Measurements from ENCODE around the gene VMO1. TPM values are rescaled to one million over a fixed set of nuclear protein-coding genes. Genes with fewer than 3 reads are reported as not detected.
"Not testable (repeated sequence)": the region's sequence is repeated elsewhere in the genome, so short reads cannot be mapped to it uniquely, and the experiment has no call there.

VMO1 gene
- polyA plus RNA-seq (2013, experiment 1 of 4), result not detected
- 1.1 TPM for polyA plus RNA-seq (2013, experiment 2 of 4)
- 1.1 TPM for polyA plus RNA-seq (2013, experiment 3 of 4)
- polyA plus RNA-seq (2013, experiment 4 of 4), result 0.93 TPM

DNA sequence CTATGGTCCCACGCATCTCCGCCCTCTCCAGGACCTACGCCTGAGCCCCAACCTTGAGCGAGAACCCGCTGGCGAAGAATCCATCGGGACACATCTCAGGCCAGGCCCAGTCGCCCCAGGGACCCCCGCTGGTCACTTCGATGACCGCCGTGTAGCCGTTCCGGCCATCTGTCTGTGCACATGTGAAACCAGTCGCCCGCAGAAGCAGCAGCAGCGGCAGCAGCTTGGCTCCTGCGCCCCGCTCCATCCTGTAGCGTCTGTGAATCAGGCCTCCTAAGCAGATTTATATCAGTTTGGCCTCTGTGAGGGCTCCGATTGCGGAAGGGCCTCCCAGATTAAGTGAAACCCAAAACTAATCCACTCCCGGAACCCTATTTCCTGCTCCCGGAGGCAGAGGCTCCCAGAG is at the start of gene VMO1:
Gene VMO1, minus strand, starts transcription at position 259 of the 406 bp plus-strand sequence. Its CDS starts 12 bp downstream, at position 247.
- Histone ChIP-seq H3K9me3 (ENCODE audit: control insufficient read depth, low read length) (no peaks in the 10 kb centered on the region), H3K36me3 (ENCODE audit: control insufficient read depth, insufficient read depth, low read length) (no peaks in the 10 kb centered on the region), H3K27ac (ENCODE audit: insufficient read depth, low read depth, low read length, poor library complexity, severe bottlenecking) (no peak within 1 kb of the TSS), H3K4me3 (ENCODE audit: insufficient read depth, low read depth, low read length) (no peak within 1 kb of the TSS), H3K27me3 (ENCODE audit: control insufficient read depth, insufficient read depth, low read length, poor library complexity, severe bottlenecking) (peaks cover 81% of the 10 kb centered on the region), H3K4me1 (ENCODE audit: control insufficient read depth, insufficient read depth, low read length) (peaks cover 20% of the 10 kb centered on the region)
- WGBS, 2 experiments, result 73 to 74% methylated on average over 24 of the region's 24 CpGs

DNA sequence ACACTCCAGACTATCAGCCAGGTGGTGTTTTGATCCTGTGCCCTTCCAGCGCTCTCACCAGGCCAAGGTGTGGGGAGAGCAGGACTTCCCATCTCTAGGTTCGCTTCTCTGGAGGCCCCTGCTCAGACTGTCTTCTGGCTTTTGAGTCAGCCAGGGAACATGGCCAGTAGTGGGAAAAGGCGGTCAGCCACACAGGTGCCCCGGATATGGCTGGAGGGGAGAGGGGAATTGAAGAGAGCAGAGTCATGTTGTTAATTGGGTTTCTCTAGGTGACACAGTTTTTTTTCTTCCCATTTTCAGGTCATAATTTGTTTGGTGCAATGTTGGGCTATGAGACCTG is 48.5 kb upstream of the VMO1 start:
- Histone ChIP-seq H3K4me3 (ENCODE audit: insufficient read depth, low read depth, low read length) (peak overlapping the region; percentile 74), H3K27ac (ENCODE audit: insufficient read depth, low read depth, low read length, poor library complexity, severe bottlenecking) (no peak overlapping the region), H3K9me3 (ENCODE audit: control insufficient read depth, low read length) (no peaks in the 10 kb centered on the region), H3K4me1 (ENCODE audit: control insufficient read depth, insufficient read depth, low read length) (peaks cover 22% of the 10 kb centered on the region), H3K36me3 (ENCODE audit: control insufficient read depth, insufficient read depth, low read length) (no peaks in the 10 kb centered on the region), H3K27me3 (ENCODE audit: control insufficient read depth, insufficient read depth, low read length, poor library complexity, severe bottlenecking) (no peaks in the 10 kb centered on the region)
- WGBS, 2 experiments, result 86 to 90% methylated on average over 4 of the region's 4 CpGs

GRCh38 chr17:4833941-4834680 is 47.9 kb upstream of the VMO1 start:
- no peaks in the 10 kb centered on the region for H3K36me3 ChIP-seq (ENCODE audit: control insufficient read depth, insufficient read depth, low read length)
- H3K27me3 ChIP-seq (ENCODE audit: control insufficient read depth, insufficient read depth, low read length, poor library complexity, severe bottlenecking), result no peaks in the 10 kb centered on the region
- WGBS, 2 experiments, result 19 to 28% methylated on average over 14 to 15 of the region's 15 CpGs
- H3K27ac ChIP-seq (ENCODE audit: insufficient read depth, low read depth, low read length, poor library complexity, severe bottlenecking), result no peak overlapping the region
- peak overlapping the region; percentile 74 for H3K4me3 ChIP-seq (ENCODE audit: insufficient read depth, low read depth, low read length)
- H3K4me1 ChIP-seq (ENCODE audit: control insufficient read depth, insufficient read depth, low read length), result peaks cover 22% of the 10 kb centered on the region
- H3K9me3 ChIP-seq (ENCODE audit: control insufficient read depth, low read length), result no peaks in the 10 kb centered on the region

DNA sequence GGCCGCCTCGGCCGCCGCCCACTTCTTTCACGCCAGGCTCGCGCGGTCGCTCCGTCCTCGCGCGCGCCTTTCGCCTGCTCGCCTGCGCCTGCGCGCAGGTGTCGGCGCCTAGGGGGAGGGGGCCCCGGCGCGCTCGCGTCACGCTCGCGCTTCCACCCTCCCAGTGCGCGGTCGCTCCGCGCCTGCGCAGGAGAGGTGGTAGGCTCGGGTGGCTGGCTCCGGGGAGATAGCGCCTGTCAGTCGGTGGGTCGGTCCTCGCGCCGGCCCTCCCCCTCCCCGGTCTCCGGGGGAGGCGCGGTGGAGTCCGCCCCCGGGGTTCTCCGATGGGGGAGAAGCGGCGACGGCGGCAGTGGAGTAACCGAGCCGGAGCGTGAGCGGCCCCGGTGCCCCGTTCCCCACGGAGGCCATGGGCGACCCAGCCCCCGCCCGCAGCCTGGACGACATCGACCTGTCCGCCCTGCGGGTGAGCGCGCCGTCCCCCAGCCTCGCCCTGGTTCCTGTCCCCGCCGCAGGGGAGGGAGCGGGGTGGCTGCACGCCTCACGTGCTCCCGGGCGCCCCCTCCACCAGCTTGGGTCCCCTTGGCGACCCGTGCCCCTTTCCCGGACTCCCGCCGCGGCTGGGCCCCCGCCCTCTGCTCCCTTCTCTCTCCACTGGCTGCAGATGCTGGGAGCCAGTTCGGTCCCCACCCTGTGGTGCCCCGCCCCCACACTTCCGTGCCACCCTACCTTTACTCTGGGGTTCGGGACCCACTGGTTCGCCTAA is 47.2 kb upstream of the VMO1 start, which contains the start of gene MINK1:
Gene MINK1, plus strand, starts transcription at position 163 of the 763 bp plus-strand sequence. Its CDS starts 244 bp downstream, at position 407.
- H3K4me3 ChIP-seq (ENCODE audit: insufficient read depth, low read depth, low read length), result peak within 1 kb of the TSS; percentile 74
- peaks cover 22% of the 10 kb centered on the region for H3K4me1 ChIP-seq (ENCODE audit: control insufficient read depth, insufficient read depth, low read length)
- WGBS, 2 experiments, result 0% methylated on average over 91 of the region's 91 CpGs
- no peaks in the 10 kb centered on the region for H3K36me3 ChIP-seq (ENCODE audit: control insufficient read depth, insufficient read depth, low read length)
- H3K27me3 ChIP-seq (ENCODE audit: control insufficient read depth, insufficient read depth, low read length, poor library complexity, severe bottlenecking), result no peaks in the 10 kb centered on the region
- no peaks in the 10 kb centered on the region for H3K9me3 ChIP-seq (ENCODE audit: control insufficient read depth, low read length)
- peak within 1 kb of the TSS; percentile 44 for H3K27ac ChIP-seq (ENCODE audit: insufficient read depth, low read depth, low read length, poor library complexity, severe bottlenecking)

GRCh38 chr17:4832829-4833177 is 46.6 kb upstream of the VMO1 start:
- 0% methylated on average over 11 of the region's 17 CpGs for WGBS, 2 experiments
- H3K27me3 ChIP-seq (ENCODE audit: control insufficient read depth, insufficient read depth, low read length, poor library complexity, severe bottlenecking); H3K27ac ChIP-seq (ENCODE audit: insufficient read depth, low read depth, low read length, poor library complexity, severe bottlenecking); H3K9me3 ChIP-seq (ENCODE audit: control insufficient read depth, low read length); H3K36me3 ChIP-seq (ENCODE audit: control insufficient read depth, insufficient read depth, low read length): not testable (repeated sequence)
- Histone ChIP-seq H3K4me1 (ENCODE audit: control insufficient read depth, insufficient read depth, low read length) (peaks cover 20% of the 10 kb centered on the region), H3K4me3 (ENCODE audit: insufficient read depth, low read depth, low read length) (peak overlapping the region; percentile 74)

DNA sequence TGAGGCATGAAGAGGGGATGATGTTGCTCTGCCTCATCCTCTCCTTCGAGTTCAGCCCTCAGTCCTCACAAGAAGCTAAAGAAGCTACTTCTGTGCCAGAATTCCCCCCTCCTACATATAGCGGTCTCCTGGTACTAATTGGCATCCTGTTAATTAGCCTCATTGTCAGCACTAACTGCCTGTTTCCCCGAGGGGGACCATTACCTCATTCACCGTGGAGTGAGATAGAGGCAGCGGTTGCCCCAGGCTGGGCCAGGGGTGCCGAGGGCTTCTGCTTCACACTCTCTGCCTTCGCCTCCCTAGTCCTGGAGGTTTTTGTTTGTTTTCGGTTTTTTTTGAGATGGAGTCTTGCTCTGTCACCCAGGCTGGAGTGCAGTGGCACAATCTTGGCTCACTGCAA is 41.2 kb upstream of the VMO1 start:
- no peaks in the 10 kb centered on the region for H3K9me3 ChIP-seq (ENCODE audit: control insufficient read depth, low read length)
- no peak overlapping the region for H3K4me3 ChIP-seq (ENCODE audit: insufficient read depth, low read depth, low read length)
- no peaks in the 10 kb centered on the region for H3K27me3 ChIP-seq (ENCODE audit: control insufficient read depth, insufficient read depth, low read length, poor library complexity, severe bottlenecking)
- H3K36me3 ChIP-seq (ENCODE audit: control insufficient read depth, insufficient read depth, low read length), result peaks cover 3% of the 10 kb centered on the region
- 75 to 76% methylated on average over 8 of the region's 8 CpGs for WGBS, 2 experiments
- no peak overlapping the region for H3K27ac ChIP-seq (ENCODE audit: insufficient read depth, low read depth, low read length, poor library complexity, severe bottlenecking)
- H3K4me1 ChIP-seq (ENCODE audit: control insufficient read depth, insufficient read depth, low read length), result no peaks in the 10 kb centered on the region

DNA sequence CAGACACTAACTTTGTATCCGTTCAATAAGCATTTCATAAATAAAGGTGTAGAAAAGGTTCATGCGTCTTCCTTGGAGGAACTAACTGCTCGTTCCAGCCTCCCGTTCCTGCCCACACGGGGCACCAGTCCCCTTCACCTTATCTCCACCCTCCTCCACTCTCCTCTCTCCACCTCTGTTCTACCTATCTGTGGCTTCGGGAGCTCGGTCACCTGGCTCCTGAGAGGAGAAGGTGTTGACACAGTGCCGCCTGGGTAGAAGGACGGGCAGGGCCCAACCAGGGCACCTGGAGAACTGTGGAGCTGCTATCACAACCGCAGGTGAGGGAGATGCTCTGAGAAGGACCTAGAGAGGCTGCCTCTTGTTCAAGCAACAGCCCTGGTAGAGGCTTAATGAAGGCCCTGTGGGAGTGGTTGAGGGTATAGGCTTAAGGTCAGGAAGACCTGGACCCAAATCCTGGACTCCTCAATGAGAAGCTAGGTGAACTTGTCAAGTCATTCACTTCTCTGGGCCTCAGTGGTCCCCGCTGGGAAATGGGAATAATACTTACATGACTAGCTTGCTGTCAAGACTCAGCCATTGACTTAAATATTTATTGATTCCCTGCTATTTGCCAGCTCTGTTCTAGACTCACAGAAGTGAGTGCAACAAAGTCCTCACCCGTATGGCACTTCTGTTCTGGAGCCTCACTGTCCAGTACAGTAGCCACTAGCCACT is 37.4 kb upstream of the VMO1 start:
- Histone ChIP-seq H3K27ac (ENCODE audit: insufficient read depth, low read depth, low read length, poor library complexity, severe bottlenecking) (no peak overlapping the region), H3K27me3 (ENCODE audit: control insufficient read depth, insufficient read depth, low read length, poor library complexity, severe bottlenecking) (no peaks in the 10 kb centered on the region), H3K36me3 (ENCODE audit: control insufficient read depth, insufficient read depth, low read length) (peaks cover 9% of the 10 kb centered on the region), H3K9me3 (ENCODE audit: control insufficient read depth, low read length) (no peaks in the 10 kb centered on the region), H3K4me3 (ENCODE audit: insufficient read depth, low read depth, low read length) (no peak overlapping the region), H3K4me1 (ENCODE audit: control insufficient read depth, insufficient read depth, low read length) (no peaks in the 10 kb centered on the region)
- 90% methylated on average over 12 of the region's 12 CpGs for WGBS, 2 experiments

- Histone ChIP-seq H3K36me3 (ENCODE audit: control insufficient read depth, insufficient read depth, low read length) (peaks cover 9% of the 10 kb centered on the region), H3K9me3 (ENCODE audit: control insufficient read depth, low read length) (no peaks in the 10 kb centered on the region), H3K4me1 (ENCODE audit: control insufficient read depth, insufficient read depth, low read length) (no peaks in the 10 kb centered on the region), H3K27ac (ENCODE audit: insufficient read depth, low read depth, low read length, poor library complexity, severe bottlenecking) (no peak overlapping the region), H3K4me3 (ENCODE audit: insufficient read depth, low read depth, low read length) (no peak overlapping the region), H3K27me3 (ENCODE audit: control insufficient read depth, insufficient read depth, low read length, poor library complexity, severe bottlenecking) (no peaks in the 10 kb centered on the region)
- WGBS, 2 experiments, result 91% methylated on average over 3 of the region's 3 CpGs
Measured at GRCh38 chr17:4822835-4823234, 36.7 kb upstream of the VMO1 start.

DNA sequence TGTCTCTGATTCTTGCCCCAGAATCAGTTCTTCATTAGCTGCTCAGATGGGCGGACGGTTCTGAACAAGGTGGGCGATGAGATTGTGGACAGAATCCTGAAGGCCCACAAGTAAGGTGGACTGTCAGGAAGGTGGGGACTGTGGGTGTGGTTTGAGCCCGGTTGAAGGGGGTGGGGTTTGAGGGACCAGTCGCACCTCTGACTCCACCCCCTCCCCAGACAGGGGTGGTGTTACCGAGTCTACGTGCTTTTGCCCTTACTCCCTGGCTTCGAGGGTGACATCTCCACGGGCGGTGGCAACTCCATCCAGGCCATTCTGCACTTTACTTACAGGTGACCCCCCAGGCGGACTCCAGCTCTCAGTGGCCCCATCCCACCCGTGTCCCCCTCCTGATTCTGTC is 32.1 kb upstream of the VMO1 start:
- WGBS, 2 experiments, result 83 to 89% methylated on average over 12 of the region's 12 CpGs
- Histone ChIP-seq H3K27ac (ENCODE audit: insufficient read depth, low read depth, low read length, poor library complexity, severe bottlenecking) (no peak overlapping the region), H3K4me1 (ENCODE audit: control insufficient read depth, insufficient read depth, low read length) (no peaks in the 10 kb centered on the region), H3K36me3 (ENCODE audit: control insufficient read depth, insufficient read depth, low read length) (peaks cover 9% of the 10 kb centered on the region), H3K9me3 (ENCODE audit: control insufficient read depth, low read length) (no peaks in the 10 kb centered on the region), H3K27me3 (ENCODE audit: control insufficient read depth, insufficient read depth, low read length, poor library complexity, severe bottlenecking) (no peaks in the 10 kb centered on the region), H3K4me3 (ENCODE audit: insufficient read depth, low read depth, low read length) (no peak overlapping the region)

GRCh38 chr17:4816826-4817225 is 30.7 kb upstream of the VMO1 start:
- H3K4me3 ChIP-seq (ENCODE audit: insufficient read depth, low read depth, low read length), result no peak overlapping the region
- no peaks in the 10 kb centered on the region for H3K4me1 ChIP-seq (ENCODE audit: control insufficient read depth, insufficient read depth, low read length)
- H3K9me3 ChIP-seq (ENCODE audit: control insufficient read depth, low read length), result no peaks in the 10 kb centered on the region
- WGBS, 2 experiments, result 93 to 94% methylated on average over 13 of the region's 13 CpGs
- H3K36me3 ChIP-seq (ENCODE audit: control insufficient read depth, insufficient read depth, low read length), result peaks cover 6% of the 10 kb centered on the region
- H3K27ac ChIP-seq (ENCODE audit: insufficient read depth, low read depth, low read length, poor library complexity, severe bottlenecking), result no peak overlapping the region
- no peaks in the 10 kb centered on the region for H3K27me3 ChIP-seq (ENCODE audit: control insufficient read depth, insufficient read depth, low read length, poor library complexity, severe bottlenecking)
